Neuronal stem cell (in vitro differentiated cells): ENCODE data around the gene RNF212.
"Not testable (repeated sequence)": the region's sequence is repeated elsewhere in the genome, so short reads cannot be mapped to it uniquely, and the experiment has no call there.

Experiments used
- DNase-seq: peaks from one replicate; pipeline ENCODE4 v3.0.0-alpha.2; 2013; ENCODE audit warnings: low spot score
- H2AFZ ChIP-seq: one replicate; pipeline ENCODE4 v1.6.1; 2013; ENCODE audit warnings: mild to moderate bottlenecking, low read length, inconsistent platforms
- H2AK5ac ChIP-seq: 2 replicates; pipeline ENCODE4 v1.6.1; 2013; ENCODE audit warnings: low read depth, mild to moderate bottlenecking, inconsistent platforms, low read length, moderate library complexity, mixed read lengths
- H2BK120ac ChIP-seq: 2 replicates; pipeline ENCODE4 v1.6.1; 2013; ENCODE audit warnings: low read depth, mild to moderate bottlenecking, inconsistent platforms, low read length, moderate library complexity, mixed read lengths
- H2BK12ac ChIP-seq: one replicate; pipeline ENCODE4 v1.6.1; 2013; ENCODE audit warnings: low read length, inconsistent platforms
- H2BK15ac ChIP-seq: 2 replicates; pipeline ENCODE4 v1.6.1; 2013; ENCODE audit warnings: mild to moderate bottlenecking, low read length, inconsistent platforms, mixed read lengths
- H2BK5ac ChIP-seq: one replicate; pipeline ENCODE4 v1.6.1; 2013; ENCODE audit warnings: inconsistent platforms, mild to moderate bottlenecking, low read length, moderate library complexity
- H3K14ac ChIP-seq: one replicate; pipeline ENCODE4 v1.6.1; 2013; ENCODE audit warnings: low read length, inconsistent platforms
- H3K18ac ChIP-seq: 2 replicates; pipeline ENCODE4 v1.6.1; 2013; ENCODE audit warnings: low read length, inconsistent platforms
- H3K23ac ChIP-seq: 2 replicates; pipeline ENCODE4 v1.6.1; 2013; ENCODE audit warnings: low read depth, mild to moderate bottlenecking, mixed read lengths, low read length, inconsistent platforms; ENCODE audit not compliant: poor library complexity
- H3K27ac ChIP-seq: replicated peaks from 3 replicates; pipeline ENCODE4 v1.5.1; 2013; ENCODE audit warnings: low read length, inconsistent platforms
- H3K27me3 ChIP-seq, 3 experiments: 2 replicates each; pipeline ENCODE4 v1.6.1; 2013; ENCODE audit warnings: low read length in 3 of 3, mild to moderate bottlenecking in 2 of 3, inconsistent platforms in 1 of 3, low read depth in 1 of 3, mixed read lengths in 1 of 3, moderate library complexity in 1 of 3; ENCODE audit not compliant: control insufficient read depth in 3 of 3, insufficient read depth in 3 of 3
- H3K36me3 ChIP-seq, 2 donors: replicated peaks in 1 of 2; 2 replicates each; pipeline ENCODE4 v1.6.1; 2013; ENCODE audit warnings: low read length in 2 of 2; ENCODE audit not compliant: control insufficient read depth in 2 of 2, insufficient read depth in 2 of 2
- H3K4ac ChIP-seq: 2 replicates; pipeline ENCODE4 v1.6.1; 2013; ENCODE audit warnings: inconsistent platforms, mild to moderate bottlenecking, low read length, moderate library complexity
- H3K4me1 ChIP-seq, 2 donors: 1 replicate in 1 of 2; 2 replicates in 1 of 2; pipeline ENCODE4 v1.6.1; 2013; ENCODE audit warnings: low read length in 2 of 2, low read depth in 1 of 2; ENCODE audit not compliant: control insufficient read depth in 2 of 2, insufficient read depth in 1 of 2
- H3K4me2 ChIP-seq: one replicate; pipeline ENCODE4 v1.6.1; 2013; ENCODE audit warnings: mild to moderate bottlenecking, low read length, inconsistent platforms; ENCODE audit not compliant: insufficient read depth, poor library complexity, severe bottlenecking
- H3K4me3 ChIP-seq, 2 donors: 2 replicates each; pipeline ENCODE4 v1.5.1; 2013; ENCODE audit warnings: low read length in 2 of 2, mild to moderate bottlenecking in 2 of 2, inconsistent platforms in 1 of 2, moderate library complexity in 1 of 2
- H3K79me1 ChIP-seq: one replicate; pipeline ENCODE4 v1.6.1; 2013; ENCODE audit warnings: low read depth, mild to moderate bottlenecking, inconsistent platforms, low read length, moderate library complexity
- H3K9ac ChIP-seq: one replicate; pipeline ENCODE4 v1.6.1; 2013; ENCODE audit warnings: mild to moderate bottlenecking, low read depth, low read length, inconsistent platforms; ENCODE audit not compliant: poor library complexity
- H3K9me3 ChIP-seq, 2 donors: replicated peaks in 1 of 2; 2 replicates each; pipeline versions ENCODE3 to v1.6.1; 2013; ENCODE audit warnings: low read length in 2 of 2, mild to moderate bottlenecking in 2 of 2, inconsistent platforms in 1 of 2, low read depth in 1 of 2, mixed read lengths in 1 of 2, moderate library complexity in 1 of 2; ENCODE audit not compliant: control insufficient read depth in 2 of 2, insufficient read depth in 1 of 2
- H4K8ac ChIP-seq: one replicate; pipeline ENCODE4 v1.6.1; 2013; ENCODE audit warnings: low read depth, mild to moderate bottlenecking, inconsistent platforms, low read length, moderate library complexity
- H4K91ac ChIP-seq: one replicate; pipeline ENCODE4 v1.6.1; 2013; ENCODE audit warnings: low read length, low read depth, mild to moderate bottlenecking, inconsistent platforms; ENCODE audit not compliant: poor library complexity
- WGBS, 2 donors: extraction: QIAGEN DNeasy Blood & Tissue Kit; methylation state at CpG; one replicate each; pipeline ENCODE4 v1.1.7; 2013; ENCODE audit warnings: missing lambda C conversion rate in 2 of 2, mixed read lengths in 1 of 2; ENCODE audit not compliant: insufficient read length in 2 of 2, insufficient replicate concordance in 1 of 2; ENCODE audit errors: extremely low coverage in 2 of 2; 5-methylcytosine and 5-hydroxymethylcytosine counted together

RNF212 gene

DNA sequence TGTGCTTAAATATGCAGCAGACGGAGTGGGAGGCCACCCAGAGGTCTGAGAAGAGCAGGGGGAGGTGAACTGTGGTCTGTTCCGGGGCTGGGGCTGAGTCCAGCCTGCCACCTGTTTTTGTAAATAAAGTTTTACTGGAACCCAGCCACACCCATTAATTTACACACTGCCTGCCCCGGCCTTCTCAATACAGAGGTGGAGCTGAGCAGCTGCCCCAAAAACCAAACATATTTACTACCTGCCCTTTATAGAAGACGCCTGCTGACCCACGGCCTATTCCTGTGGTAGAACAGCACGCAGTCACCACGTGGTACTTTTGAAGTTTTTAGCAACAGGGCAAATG is 56.0 kb downstream of the RNF212 start:
- Histone ChIP-seq H3K18ac (peak overlapping the region; percentile 42), H3K23ac (no peak overlapping the region), H2BK12ac (no peak overlapping the region), H4K91ac (no peak overlapping the region), H3K27ac (no peak overlapping the region), H3K14ac (no peak overlapping the region), H3K4me2 (no peak overlapping the region), H2BK120ac (no peak overlapping the region), H3K4me3 (no peak overlapping the region), H3K9ac (peak overlapping the region; percentile 38), H2BK5ac (peak overlapping the region; percentile 48), H2AK5ac (peak overlapping the region; percentile 81), H3K27me3 (peaks cover 0 to 57% (median 13%) of the 10 kb centered on the region in 3 experiments), H2AFZ (no peak overlapping the region), H3K9me3 (no peaks in the 10 kb centered on the region), H3K4ac (no peak overlapping the region), H2BK15ac (peak overlapping the region; percentile 60), H4K8ac (no peak overlapping the region), H3K4me1 (peaks cover 12% of the 10 kb centered on the region in 2 donors), H3K36me3 (no peaks in the 10 kb centered on the region), H3K79me1 (peaks cover 2% of the 10 kb centered on the region)
- no peak for DNase-seq
- WGBS, 2 donors: no CpG with 5 or more reads among the region's 7 CpGs

- no peak overlapping the region for H3K4ac ChIP-seq
- peak overlapping the region; percentile 4 for H3K4me2 ChIP-seq
- peak overlapping the region; percentile 60 for H2BK15ac ChIP-seq
- H4K8ac ChIP-seq: no peak overlapping the region
- peak overlapping the region; percentile 48 for H2BK5ac ChIP-seq
- H3K9me3 ChIP-seq: no peaks in the 10 kb centered on the region
- peak overlapping the region; percentile 42 for H3K18ac ChIP-seq
- peak overlapping the region; percentile 44 for H3K9ac ChIP-seq
- H3K23ac ChIP-seq: peak overlapping the region; percentile 82
- H3K36me3 ChIP-seq: no peaks in the 10 kb centered on the region
- H2AFZ ChIP-seq: no peak overlapping the region
- no peak overlapping the region for H3K27ac ChIP-seq
- no peak overlapping the region for H4K91ac ChIP-seq
- no peak overlapping the region for H2BK120ac ChIP-seq
- peaks cover 0 to 62% (median 13%) of the 10 kb centered on the region in 3 experiments for H3K27me3 ChIP-seq
- H2BK12ac ChIP-seq: peak overlapping the region; percentile 17
- no peak overlapping the region for H3K4me3 ChIP-seq
- H3K14ac ChIP-seq: peak overlapping the region; percentile 86
- H3K79me1 ChIP-seq: peaks cover 2% of the 10 kb centered on the region
- peak overlapping the region; percentile 81 for H2AK5ac ChIP-seq
- DNase-seq: no peak
- no CpG with 5 or more reads among the region's 28 CpGs for WGBS, 2 donors
- H3K4me1 ChIP-seq: peaks cover 7 to 15% of the 10 kb centered on the region in 2 donors
Observed at GRCh38 chr4:1056671-1057402, 56.5 kb downstream of the RNF212 start.

- no peak overlapping the region for H3K27ac ChIP-seq
- H3K14ac ChIP-seq: no peak overlapping the region
- no peak overlapping the region for H3K4me3 ChIP-seq
- peaks cover 2% of the 10 kb centered on the region for H3K79me1 ChIP-seq
- peaks cover 5 to 15% of the 10 kb centered on the region in 2 donors for H3K4me1 ChIP-seq
- H3K4me2 ChIP-seq: no peak overlapping the region
- no peak for DNase-seq
- peak overlapping the region; percentile 32 for H2BK15ac ChIP-seq
- no peak overlapping the region for H2BK12ac ChIP-seq
- peaks cover 4 to 5% of the 10 kb centered on the region in 2 donors for H3K9me3 ChIP-seq
- peaks cover 0 to 68% (median 17%) of the 10 kb centered on the region in 3 experiments for H3K27me3 ChIP-seq
- H4K91ac ChIP-seq: no peak overlapping the region
- no peak overlapping the region for H2AFZ ChIP-seq
- H3K9ac ChIP-seq: peak overlapping the region; percentile 55
- no peak overlapping the region for H3K4ac ChIP-seq
- no peak overlapping the region for H2BK120ac ChIP-seq
- no peak overlapping the region for H4K8ac ChIP-seq
- no peak overlapping the region for H3K18ac ChIP-seq
- H3K36me3 ChIP-seq: no peaks in the 10 kb centered on the region
- no peak overlapping the region for H2AK5ac ChIP-seq
- H2BK5ac ChIP-seq: no peak overlapping the region
- WGBS, 2 donors: no CpG with 5 or more reads among the region's 34 CpGs
- H3K23ac ChIP-seq: peak overlapping the region; percentile 62
Observed at GRCh38 chr4:1055721-1056590, 57.4 kb downstream of the RNF212 start.

- H3K4ac ChIP-seq, H3K4me3 ChIP-seq, H2BK15ac ChIP-seq, H4K91ac ChIP-seq, H3K4me2 ChIP-seq, H3K79me1 ChIP-seq, H3K14ac ChIP-seq, H3K23ac ChIP-seq, H3K27ac ChIP-seq, DNase-seq, H2BK120ac ChIP-seq, H4K8ac ChIP-seq, H3K36me3 ChIP-seq, H3K9me3 ChIP-seq, H3K9ac ChIP-seq, H2BK5ac ChIP-seq, H2AK5ac ChIP-seq, H2AFZ ChIP-seq, H2BK12ac ChIP-seq, H3K18ac ChIP-seq: not testable (repeated sequence)
- WGBS, 2 donors: no CpG with 5 or more reads among the region's 13 CpGs
- H3K4me1 ChIP-seq: peaks cover 5 to 15% of the 10 kb centered on the region in 2 donors
- H3K27me3 ChIP-seq: peaks cover 0 to 73% (median 17%) of the 10 kb centered on the region in 3 experiments
Observed at GRCh38 chr4:1055243-1055701, 58.1 kb downstream of the RNF212 start.
